Activated naive CD4-positive, alpha-beta T cell treated with anti-CD3 and anti-CD28 coated beads, Interleukin-2, amount 50 U/mL, for 24 hours (primary cell): Measurements from ENCODE around the gene FLVCR2.
A peak's percentile ranks its signal among the peaks of the same experiment; 100 is the strongest.
"Not testable (repeated sequence)": the region's sequence is repeated elsewhere in the genome, so short reads cannot be mapped to it uniquely, and the experiment has no call there.

ENCODE experiments used
- H3K27ac Mint-ChIP-seq: one replicate; pipeline ENCODE4 v1.8.0; 2021; ENCODE audit warnings: mild to moderate bottlenecking, mixed read lengths
- H3K27me3 Mint-ChIP-seq: one replicate; pipeline ENCODE4 v1.8.0; 2021; ENCODE audit warnings: mixed read lengths
- H3K36me3 Mint-ChIP-seq: one replicate; pipeline ENCODE4 v1.8.0; 2021; ENCODE audit warnings: mixed read lengths
- H3K4me1 Mint-ChIP-seq: one replicate; pipeline ENCODE4 v1.8.0; 2021; ENCODE audit warnings: mixed read lengths
- H3K4me3 Mint-ChIP-seq: one replicate; pipeline ENCODE4 v1.8.0; 2021; ENCODE audit warnings: mild to moderate bottlenecking, mixed read lengths
- H3K9me3 Mint-ChIP-seq: one replicate; pipeline ENCODE4 v1.8.0; 2021; ENCODE audit warnings: mixed read lengths

FLVCR2 gene

DNA sequence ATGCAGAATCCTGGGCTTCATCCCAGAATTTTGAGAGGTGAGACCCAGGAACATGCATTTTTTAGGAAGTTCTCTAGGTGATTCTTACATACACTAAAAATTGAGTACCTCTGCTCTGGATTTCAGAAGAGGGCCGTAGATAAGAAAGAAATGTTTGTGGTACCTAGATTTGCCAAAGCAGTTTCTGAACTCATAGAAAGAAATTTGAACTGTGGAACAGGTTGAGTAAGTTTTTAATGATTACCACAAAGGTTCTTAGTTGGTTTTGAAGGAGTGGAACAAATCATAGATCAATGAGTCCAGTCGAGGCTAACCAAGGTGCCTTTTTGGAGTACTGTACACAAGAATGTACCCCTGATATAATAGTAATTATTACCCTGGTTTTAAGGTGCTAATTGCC lies 107.5 kb downstream of the FLVCR2 start:
- Mint-ChIP-seq H3K36me3 (peaks cover 30% of the 10 kb centered on the region), H3K9me3 (no peaks in the 10 kb centered on the region), H3K4me3 (no peak overlapping the region), H3K4me1 (peaks cover 11% of the 10 kb centered on the region), H3K27me3 (no peaks in the 10 kb centered on the region), H3K27ac (no peak overlapping the region)

- H3K27ac Mint-ChIP-seq = no peak overlapping the region
- H3K36me3 Mint-ChIP-seq = peaks cover 40% of the 10 kb centered on the region
- peaks cover 11% of the 10 kb centered on the region for H3K4me1 Mint-ChIP-seq
- no peak overlapping the region for H3K4me3 Mint-ChIP-seq
- H3K27me3 Mint-ChIP-seq = no peaks in the 10 kb centered on the region
- no peaks in the 10 kb centered on the region for H3K9me3 Mint-ChIP-seq
Observed at GRCh38 chr14:75689012-75689411, 110.6 kb downstream of the FLVCR2 start.

GRCh38 chr14:75690010-75690409 lies 111.6 kb downstream of the FLVCR2 start:
- Mint-ChIP-seq H3K36me3 (peaks cover 37% of the 10 kb centered on the region), H3K27me3 (no peaks in the 10 kb centered on the region), H3K4me1 (peaks cover 11% of the 10 kb centered on the region), H3K4me3 (no peak overlapping the region), H3K9me3 (no peaks in the 10 kb centered on the region), H3K27ac (peak overlapping the region; percentile 25)

DNA sequence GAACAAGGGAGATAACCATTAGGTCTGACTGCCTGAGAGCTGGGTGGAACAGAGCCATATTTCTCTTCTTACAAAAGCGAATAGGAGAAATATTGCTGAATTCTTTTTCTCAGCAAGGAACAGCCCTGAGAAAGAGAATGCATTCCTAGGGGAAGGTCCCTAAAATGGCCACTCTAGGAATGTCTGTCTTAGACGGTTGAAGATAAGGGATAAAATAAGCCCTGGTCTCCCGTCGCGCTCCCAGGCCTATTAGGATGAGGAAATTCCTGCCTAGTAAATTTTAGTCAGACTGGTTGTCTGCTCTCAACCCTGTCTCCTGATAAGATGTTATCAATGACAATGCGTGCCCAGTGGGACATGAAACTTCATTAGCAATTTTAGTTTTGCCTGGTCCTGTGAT lies 116.6 kb downstream of the FLVCR2 start:
- not testable (repeated sequence) for H3K27ac Mint-ChIP-seq, H3K4me3 Mint-ChIP-seq, H3K27me3 Mint-ChIP-seq, H3K9me3 Mint-ChIP-seq, H3K4me1 Mint-ChIP-seq
- H3K36me3 Mint-ChIP-seq = peaks cover 38% of the 10 kb centered on the region

DNA sequence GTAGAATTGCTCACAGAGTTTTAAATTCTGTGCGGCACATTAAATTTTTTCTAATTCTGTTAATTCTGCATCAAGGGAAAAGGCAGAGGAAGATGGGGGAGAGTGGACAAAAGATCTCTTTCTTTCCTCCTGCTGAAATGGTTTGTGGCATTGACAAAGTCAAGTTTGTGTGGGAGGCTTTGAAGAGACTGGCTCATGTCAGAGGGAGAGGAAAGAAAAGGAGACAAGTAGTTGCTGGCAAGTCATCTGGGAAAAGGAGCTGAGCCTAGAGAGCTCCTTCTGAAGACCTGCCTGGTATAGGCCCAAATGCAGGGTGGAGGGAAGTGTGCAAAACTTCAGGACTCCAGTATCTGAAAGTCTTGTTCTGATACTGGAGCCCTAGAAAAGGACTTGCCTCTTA lies 119.0 kb downstream of the FLVCR2 start:
- no peak overlapping the region for H3K4me3 Mint-ChIP-seq
- peaks cover 34% of the 10 kb centered on the region for H3K36me3 Mint-ChIP-seq
- H3K27ac Mint-ChIP-seq = no peak overlapping the region
- no peaks in the 10 kb centered on the region for H3K9me3 Mint-ChIP-seq
- H3K27me3 Mint-ChIP-seq = no peaks in the 10 kb centered on the region
- no peaks in the 10 kb centered on the region for H3K4me1 Mint-ChIP-seq
